NCI-H2081 treated with DMSO at 0.1 percent for 48 hours (cell line): ENCODE data around the gene PM20D2.

ENCODE experiments used
- DNase-seq: peaks from one replicate; lab custom pipeline; 2025; lab: John Stamatoyannopoulos, UW

Gene PM20D2

DNA sequence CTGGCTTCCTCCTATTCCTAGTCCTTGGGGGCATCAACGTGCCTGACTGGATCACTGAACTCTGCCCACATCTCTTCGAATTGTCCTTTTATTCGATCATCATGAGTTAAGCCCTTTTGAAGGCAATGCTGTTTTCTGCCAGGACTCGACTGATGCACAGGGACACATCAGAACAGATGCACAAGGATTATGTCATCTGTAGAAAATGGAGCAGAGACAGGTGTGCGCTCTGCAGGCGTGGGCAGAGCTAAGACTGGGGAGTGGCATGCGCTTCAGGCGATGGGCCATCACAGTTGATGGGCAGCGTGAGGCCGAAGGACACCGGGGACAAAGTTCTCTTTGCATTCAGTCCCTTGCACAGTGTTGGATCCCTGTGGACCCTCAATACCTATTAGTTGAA is 58.2 kb downstream of the PM20D2 start:
- no peak for DNase-seq

DNA sequence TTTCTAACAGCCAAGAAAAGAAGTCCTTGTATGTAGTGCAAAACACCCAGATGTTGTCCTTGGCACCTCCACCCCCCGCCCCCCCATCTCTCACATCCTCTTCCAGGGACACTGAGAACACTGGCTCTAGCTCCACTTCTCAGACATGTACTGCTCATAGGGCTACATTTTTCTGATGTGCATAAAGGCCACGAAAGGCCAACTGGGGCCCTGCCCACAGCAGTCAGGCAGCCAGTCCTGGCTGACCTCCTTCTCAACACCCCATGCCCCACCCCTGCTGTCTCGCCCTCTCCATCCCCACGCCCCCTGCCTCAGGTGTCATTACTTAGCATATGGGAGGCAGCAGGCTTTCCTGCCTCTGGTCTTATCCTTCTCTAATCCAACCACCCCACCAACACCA is 60.0 kb downstream of the PM20D2 start:
- DNase-seq = no peak

DNA sequence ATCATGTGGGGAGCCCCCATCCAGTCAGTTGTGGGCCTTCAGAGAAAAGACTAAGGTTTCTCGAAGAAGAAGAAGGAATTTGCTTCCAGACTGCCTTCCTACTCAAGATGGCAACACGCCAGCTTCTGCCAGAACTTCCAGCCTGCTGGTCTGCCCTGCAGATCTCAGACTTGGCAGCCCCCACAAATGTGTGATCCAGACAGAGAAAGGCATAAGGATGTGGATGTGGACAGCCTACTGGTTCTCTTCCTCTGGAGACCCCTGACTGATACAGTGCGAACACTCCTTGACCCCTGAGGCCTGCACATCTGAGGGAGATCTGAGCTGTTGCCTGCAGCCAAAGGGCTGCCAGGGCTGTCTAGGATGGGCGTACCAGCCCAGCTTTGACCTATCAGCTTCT is 62.7 kb downstream of the PM20D2 start:
- DNase-seq = no peak

DNA sequence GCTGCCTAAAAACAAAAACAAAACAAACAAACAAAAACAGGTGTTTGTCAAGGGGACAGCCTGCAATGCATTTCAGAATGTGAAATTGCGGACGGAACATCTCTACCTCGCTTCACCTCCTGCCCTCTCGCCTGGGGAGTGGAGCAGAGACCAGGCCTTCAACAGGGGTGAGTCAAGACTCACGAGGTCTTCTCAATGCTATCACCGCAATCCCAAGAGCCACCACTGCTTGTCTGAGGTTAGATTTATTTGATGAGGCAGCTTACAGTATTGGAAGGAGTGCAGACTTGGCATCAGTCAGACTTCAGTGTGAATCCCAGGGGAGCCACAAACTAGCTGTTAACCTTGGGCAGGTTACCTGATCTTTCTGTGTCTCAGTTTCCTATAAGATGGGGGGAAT is 63.6 kb downstream of the PM20D2 start:
- DNase-seq = no peak

DNA sequence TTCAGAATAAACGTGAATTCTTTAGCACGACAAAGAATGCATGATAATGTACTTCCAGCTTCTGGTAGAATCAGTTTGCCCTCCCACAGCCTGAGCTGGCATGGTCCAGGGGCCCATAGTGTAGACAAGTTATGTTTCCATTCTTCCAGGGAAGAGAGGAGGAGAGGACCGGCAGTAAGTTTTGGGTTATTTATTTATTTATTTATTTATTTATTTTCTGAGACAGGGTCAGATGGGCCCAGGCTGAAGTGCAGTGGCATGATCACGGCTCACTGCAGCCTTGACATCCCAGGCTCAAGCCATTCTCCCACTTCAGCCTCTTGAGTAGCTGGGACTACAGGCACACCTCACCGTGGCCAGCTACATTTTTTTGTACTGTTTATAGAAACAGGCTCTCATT is 66.6 kb downstream of the PM20D2 start:
- DNase-seq = no peak

DNA sequence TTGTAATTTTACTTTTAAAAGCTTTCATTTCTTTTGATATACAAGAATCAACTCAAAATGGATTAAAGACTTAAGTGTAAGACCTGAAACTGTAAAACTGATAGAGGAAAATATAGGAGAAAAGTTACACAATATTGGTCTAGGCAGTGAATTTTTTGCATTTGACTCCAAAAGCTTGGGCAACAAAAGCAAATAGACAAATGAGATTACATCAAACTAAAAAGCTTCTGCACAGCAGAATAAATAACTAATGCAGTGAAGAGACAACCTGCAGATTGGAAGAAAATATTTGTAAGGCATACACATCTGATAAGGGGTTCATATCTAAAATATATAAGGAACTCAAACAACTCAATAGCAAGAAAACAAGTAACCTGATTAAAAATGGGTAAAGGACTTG is 68.3 kb downstream of the PM20D2 start:
- no peak for DNase-seq
